NK-92 (cell line): ENCODE data around the gene TTI1.

Experiments
- DNase-seq: peaks from one replicate; lab custom pipeline; 2025; ENCODE audit not compliant: unreplicated experiment; lab: John Stamatoyannopoulos, UW

TTI1 gene

DNA sequence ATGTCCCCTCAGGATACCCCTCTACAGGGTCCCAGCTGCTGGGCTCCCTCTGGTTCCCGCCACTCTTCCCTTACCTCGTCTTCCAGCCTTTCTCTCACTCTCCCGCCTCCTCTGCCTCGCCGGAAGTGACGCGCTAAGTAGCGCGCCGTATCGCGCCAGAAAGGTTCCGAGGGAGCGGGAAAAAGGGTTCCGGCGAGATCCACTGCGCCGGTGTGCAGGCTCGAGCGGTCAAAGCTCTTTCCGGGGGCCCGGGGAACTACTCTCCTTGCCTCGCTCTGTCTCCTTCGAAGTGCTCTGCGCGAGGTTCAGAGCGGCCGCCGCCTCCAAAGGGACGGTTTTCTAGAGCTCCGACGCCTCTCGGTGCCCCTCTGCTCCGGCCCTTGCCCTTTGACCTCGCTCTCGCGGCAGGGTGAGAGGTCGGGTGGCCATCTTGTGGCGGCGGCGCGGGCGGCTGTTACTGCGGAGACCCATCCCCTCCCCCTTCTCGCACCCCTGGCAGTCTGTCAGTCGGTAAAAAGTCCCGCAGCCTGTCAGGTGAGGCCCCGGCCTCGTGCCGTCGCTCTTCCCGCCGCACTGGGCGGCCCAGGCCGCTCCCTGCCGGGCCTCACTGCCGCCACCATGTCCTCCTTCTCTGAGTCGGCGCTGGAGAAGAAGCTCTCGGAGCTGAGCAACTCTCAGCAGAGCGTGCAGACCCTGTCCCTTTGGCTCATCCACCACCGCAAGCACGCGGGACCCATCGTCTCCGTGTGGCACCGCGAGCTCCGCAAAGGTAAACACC lies at the start of gene TTI1, which contains the start of gene RPRD1B:
Gene TTI1 (minus strand): TSS at position 127 of the 778 bp plus-strand sequence. CDS start 19,640 bp downstream, outside the sequence.
Gene RPRD1B (plus strand): TSS at position 417 of the 778 bp plus-strand sequence. CDS start 202 bp downstream, at position 619.
- DNase-seq, result no peak

DNA sequence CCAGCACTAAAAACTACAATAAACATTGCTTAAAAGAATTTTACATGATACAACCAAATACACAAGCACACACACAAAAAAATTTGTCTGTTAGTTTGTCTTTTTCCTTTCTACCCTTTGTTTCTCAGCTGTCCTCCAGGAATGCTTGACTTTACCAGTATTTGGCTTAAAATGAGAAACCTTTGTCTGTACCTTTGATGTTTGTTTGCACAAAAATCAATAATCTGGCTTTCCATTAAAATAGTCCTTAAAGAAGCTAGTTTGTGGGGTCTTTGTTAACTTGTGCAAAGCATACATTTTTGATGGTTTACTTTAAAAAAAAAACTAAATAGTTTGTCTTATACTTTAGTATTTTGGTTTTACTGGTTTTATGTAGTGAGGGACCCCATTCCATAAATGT lies 49.6 kb upstream of the TTI1 start:
- no peak for DNase-seq

DNA sequence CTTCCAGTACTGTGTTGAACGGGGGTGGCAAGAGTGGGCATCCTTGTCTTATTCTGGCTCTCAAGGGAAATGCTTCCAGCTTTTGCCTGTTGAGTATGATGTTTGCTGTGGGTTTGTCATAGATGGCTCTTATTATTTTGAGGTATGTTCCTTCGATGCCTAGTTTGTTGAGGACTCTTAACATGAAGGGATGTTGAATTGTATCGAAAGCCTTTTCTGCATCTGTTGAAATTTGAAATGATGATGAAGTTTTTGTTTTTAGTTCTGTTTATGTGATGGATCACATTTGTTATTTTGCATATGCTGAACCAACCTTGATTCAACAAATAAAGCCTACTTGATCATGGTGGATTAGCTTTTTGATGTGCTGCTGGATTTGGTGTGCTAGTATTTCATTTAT lies 48.3 kb upstream of the TTI1 start:
- DNase-seq, result no peak

DNA sequence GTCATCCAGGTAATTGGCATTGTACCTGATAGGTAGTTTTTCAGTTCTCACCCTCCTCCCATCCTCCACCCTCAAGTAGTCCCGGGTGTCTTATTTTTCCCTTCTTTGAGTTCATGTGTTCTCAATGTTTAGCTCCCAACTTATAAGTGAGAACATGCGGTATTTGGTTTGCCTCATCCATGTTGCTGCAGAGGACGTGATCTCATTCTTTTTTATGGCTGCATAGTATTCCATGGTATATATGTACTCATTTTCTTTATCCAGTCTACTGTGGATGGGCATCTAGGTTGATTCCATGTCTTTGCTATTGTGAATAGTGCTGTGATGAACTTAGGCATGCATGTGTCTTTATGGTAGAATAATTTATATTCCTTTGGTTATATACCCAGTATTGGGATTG lies 46.1 kb upstream of the TTI1 start:
- no peak for DNase-seq

DNA sequence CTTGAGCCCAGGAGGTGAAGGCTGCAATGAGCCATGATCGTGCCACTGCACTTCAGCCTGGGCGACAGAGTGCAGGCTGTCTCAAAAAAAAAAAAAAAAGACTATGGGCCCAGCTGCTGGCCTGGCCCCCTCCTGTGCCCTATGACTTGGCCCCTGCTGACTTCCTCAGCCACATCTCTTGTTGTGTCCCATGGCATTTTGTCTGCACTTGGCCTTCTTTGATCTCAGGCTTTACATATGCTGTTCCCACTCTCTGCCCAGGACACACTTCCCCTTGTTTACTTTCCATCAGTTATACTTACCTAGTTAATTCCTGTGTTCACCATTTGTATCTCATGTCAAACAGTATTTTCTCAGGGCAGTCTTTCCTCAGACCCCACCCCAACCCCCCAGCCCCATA lies 44.8 kb upstream of the TTI1 start:
- no peak for DNase-seq

DNA sequence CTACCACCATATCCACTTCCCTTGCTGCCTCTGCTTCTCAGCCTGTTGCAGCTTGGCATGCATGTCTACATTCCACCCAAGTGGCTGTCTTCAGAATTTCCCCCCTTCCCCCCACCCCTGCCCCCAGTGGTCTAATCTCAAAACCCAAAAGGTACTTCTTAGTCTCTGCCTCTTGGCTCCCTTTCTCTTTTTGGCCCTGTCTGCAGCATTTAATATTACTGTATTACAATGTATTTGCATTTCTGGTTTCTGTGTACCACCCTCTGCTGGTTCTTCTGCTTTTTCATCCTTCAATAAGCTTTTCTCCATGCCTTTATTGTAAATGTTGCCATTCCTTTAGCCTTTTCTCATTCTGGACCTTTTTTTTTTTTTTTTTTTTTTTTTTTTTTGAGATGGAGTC lies 43.3 kb upstream of the TTI1 start:
- DNase-seq, result no peak

GRCh38 chr20:38075161-38075998 lies 42.1 kb upstream of the TTI1 start:
- no peak for DNase-seq

DNA sequence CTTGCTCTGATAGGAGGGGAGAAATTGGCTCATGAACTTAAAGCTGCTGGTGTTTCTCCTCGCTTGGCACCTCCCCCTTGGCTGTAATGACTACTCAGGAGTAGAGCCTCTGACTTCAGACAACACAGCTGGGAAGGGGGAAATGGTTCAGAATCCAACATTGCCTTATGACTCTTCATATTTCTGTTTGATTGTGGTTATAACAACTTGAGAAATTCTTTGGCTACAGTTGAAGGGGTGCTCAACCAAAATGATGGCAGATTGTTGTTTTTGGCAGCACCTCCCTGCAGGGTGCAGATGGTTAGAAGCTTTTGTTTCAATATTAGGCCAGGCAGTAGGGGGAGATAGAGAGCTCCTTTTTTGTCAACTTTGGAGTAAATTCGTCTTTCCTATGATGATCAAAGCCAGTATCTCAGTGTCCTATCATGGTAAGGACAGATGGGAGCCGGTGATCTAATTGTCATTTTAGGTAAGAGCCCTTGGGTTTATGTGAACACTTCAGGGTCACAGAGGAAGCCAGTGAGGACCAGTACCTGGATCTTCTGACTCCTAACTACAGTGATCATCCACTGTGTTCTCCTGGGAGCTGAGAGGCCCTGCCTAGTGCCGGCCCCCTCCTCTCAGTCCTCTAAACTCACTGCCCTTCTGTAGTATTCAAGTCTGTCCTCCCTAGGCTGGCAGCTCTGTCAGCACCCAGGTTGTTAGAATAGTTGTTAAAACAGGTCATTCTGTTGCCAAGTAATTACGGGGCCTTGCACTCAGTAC lies 40.2 kb upstream of the TTI1 start:
- no peak for DNase-seq

GRCh38 chr20:38072898-38073297 lies 39.6 kb upstream of the TTI1 start:
- no peak for DNase-seq

DNA sequence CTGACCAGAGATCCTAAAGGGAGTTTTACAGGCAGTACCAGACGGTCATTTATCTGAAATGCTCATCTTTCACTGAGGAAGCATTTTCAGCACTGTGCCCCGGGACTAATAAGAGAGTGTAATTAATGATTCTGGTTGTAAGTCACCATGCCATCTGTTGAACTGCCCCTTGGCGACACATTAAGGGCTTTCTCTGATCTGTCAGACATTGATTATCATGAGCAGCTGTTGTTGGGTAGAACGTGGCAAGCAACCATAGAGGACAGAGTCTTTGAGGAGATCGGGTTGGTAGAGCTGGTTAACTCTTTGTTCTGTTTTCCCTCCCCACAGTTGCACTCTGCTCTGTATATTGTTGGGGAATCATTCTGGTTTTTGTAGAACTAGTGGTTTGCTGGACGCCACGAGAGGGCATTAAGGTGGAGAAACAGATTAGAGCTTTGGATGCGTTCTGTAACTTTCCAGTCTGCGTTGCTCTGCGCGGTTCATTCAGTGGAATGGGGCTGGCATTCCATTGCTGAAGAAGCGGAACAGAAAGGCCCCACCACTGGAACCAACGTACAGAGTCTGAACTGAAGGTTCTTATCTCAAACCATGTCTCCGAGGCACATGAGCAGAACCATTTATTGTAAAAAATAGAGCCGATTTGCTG lies 34.6 kb upstream of the TTI1 start:
- no peak for DNase-seq

DNA sequence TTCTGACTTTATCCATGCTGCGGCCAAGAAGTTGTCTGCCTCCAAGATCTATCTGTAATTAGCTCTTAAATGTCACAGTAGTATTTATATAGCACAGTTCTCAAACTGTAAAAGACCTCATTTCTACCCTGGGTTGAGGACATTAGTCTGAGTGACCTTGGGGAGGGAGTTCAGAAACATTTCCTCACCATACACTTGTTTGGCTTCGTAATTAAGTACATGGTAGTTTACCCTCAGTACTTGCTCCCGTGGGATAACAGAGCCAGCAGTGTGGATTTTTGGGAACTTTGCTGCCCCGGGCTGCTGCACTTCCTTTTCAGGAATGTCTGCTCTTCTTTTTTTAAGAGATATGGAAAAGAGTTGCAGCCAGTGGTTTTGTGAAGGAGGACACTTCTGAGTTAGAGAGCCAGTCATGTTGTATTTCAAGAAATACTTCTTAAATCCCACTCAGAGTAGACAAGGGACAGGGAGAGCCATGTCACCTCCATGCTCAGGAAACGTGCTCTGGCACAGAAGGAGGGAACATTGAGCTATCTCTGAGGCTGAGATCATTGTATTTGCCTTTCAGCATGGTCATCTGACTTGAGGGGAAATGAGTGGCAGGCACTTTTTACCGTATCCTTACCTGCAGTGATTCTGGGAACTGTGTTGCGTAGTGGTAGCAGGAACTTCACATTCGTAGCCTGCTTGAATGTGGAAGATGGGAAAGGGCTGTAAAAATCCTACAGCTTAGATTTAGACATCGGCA lies 33.9 kb upstream of the TTI1 start:
- DNase-seq, result no peak

DNA sequence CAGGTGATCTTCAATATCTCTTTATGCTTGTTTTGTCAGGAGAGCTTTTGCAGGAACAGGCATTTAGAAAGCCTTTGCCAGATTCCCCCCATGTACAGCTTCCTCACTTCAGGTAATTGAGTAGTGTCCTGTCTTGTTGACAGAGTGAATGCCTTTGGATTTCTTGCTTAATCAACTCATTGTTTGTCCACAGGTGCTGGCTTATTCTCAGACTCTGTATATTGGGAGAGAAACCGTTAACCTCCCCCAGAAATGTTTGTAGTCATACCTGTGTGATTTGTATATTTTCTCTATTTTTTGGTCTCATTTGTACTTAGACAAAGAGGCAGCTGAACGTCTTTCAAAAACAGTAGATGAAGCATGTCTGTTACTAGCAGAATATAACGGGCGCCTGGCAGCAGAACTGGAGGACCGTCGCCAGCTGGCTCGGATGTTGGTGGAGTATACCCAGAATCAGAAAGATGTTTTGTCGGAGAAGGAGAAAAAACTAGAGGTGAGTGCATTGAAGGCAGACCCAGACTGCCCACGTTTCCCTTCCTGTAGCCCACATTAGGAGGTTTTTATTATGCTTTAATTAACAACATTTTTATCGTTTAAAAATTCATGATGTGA lies 32.6 kb upstream of the TTI1 start:
- DNase-seq, result no peak

- no peak for DNase-seq
Measured at GRCh38 chr20:38063911-38064530, 30.8 kb upstream of the TTI1 start.

GRCh38 chr20:38062890-38063289 lies 29.6 kb upstream of the TTI1 start:
- no peak for DNase-seq

DNA sequence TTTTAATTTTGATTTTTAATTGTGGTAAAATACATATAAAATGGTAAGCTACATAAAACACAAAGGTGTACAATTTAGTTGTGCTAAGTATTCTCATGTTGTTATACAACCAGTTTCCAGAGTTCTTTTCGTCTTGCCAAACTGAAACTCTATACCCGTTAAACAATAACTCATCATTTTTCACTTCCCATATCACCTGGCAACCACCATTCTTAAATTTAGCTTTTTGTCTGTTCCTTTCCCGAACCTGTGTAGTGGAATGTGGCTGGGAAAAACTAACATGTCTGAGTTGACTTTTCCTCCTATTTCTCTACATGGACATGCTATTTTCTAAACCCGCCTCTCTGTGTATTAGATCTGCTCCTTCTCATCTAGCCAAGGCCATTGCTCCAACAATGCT lies 27.9 kb upstream of the TTI1 start:
- no peak for DNase-seq

GRCh38 chr20:38060536-38060935 lies 27.3 kb upstream of the TTI1 start:
- DNase-seq, result no peak

DNA sequence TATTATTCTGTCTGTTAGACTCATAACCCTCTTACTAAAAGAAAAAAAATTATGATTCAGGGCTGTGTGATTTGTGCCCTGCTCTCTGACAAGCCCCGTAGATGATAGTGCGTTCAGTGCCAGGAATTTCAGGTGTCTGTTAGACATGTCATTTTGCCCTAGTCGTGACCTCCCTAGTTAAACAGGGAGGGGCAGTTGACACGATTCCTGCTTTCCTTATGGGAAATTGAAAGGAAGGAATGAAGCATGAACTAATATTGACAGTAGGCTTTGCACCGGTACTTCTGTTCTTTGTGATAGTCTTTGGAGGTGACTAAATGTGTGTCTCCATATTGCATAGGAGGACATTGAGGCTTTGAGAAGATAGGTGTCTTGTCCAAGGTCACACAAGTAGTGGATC lies 26.6 kb upstream of the TTI1 start:
- DNase-seq, result no peak

DNA sequence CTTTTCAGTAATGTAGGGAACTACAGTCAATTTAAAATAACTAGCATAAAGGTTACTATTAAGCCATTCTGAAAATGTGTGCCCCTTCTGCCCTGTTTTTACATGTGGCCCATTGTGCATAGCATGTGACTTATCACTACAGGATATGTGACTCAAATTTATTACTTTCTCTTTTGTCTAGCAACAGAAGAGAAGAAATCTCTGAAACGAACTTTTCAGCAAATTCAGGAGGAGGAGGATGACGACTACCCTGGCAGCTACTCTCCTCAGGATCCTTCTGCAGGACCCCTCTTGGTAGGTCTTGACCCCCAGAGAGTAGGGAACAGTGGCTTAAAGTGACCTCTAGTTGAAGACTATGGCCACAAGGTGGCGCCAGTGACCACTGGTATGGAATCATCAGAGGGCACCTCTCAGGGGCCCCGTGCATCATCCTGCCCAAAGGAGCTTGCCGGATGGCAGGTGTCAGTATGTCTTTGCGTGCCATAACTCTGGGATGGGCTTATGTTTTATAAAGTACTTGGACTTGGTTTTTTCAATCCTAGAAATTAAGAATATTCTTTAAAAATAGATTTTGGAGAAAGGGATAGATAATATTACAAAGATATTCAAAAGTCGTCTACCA lies 24.2 kb upstream of the TTI1 start:
- peak; percentile 15 for DNase-seq

GRCh38 chr20:38055848-38056247 lies 22.6 kb upstream of the TTI1 start:
- DNase-seq, result no peak
